ENCODE data around the gene NFIA. TPM values are rescaled to one million over a fixed set of nuclear protein-coding genes. Genes with fewer than 3 reads are reported as not detected.
A peak's percentile ranks its signal among the peaks of the same experiment; 100 is the strongest.

NFIA gene
- total and polyA plus RNA-seq, 9 of the 15 experiments (the other 6 are each of a cell fraction or from before 2014, with no cell fraction given): 5.3 to 24.9 (median 9.8) TPM

DNA sequence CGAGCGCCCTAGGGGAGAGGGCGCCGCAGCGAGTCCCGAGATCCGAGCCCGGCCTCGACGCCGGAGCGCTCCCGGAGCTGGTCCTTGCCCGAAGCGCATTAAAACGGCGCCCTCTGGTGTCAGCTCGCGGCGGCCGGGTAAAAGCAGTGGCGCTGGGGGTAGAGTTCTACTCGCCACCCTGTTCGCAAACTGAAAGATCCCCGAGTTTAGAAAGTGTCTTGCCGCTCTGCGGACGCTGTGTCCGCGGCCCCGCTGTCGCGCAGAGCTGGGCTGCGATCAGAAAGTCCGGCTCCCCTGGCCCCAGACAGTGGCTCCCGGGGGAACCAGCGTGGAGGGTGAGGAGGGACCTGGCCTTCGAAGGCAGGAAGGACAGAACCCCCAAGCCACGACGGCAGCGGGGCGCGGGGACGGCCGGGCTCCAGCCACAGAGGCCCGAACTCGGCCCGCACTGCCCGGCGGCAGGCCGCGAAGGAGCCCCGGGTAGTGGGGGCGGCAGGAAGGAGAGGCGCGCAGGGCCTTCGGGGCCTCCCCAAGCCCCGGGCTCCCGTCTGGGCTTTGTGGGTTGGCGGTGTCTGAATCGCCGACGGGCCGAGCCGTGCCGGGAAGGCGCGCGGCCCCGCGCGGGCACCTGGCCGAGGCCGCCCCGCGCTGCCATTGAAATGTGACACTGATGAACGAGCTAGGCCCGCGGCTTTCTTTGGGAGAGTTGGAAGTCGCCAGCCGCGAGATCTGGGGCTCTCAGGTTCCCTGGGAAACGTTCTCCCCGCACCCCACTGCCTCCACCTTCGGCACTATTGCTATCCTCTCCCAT lies 39.1 kb upstream of the NFIA start (continued):
- TF ChIP-seq, protein P1, sequence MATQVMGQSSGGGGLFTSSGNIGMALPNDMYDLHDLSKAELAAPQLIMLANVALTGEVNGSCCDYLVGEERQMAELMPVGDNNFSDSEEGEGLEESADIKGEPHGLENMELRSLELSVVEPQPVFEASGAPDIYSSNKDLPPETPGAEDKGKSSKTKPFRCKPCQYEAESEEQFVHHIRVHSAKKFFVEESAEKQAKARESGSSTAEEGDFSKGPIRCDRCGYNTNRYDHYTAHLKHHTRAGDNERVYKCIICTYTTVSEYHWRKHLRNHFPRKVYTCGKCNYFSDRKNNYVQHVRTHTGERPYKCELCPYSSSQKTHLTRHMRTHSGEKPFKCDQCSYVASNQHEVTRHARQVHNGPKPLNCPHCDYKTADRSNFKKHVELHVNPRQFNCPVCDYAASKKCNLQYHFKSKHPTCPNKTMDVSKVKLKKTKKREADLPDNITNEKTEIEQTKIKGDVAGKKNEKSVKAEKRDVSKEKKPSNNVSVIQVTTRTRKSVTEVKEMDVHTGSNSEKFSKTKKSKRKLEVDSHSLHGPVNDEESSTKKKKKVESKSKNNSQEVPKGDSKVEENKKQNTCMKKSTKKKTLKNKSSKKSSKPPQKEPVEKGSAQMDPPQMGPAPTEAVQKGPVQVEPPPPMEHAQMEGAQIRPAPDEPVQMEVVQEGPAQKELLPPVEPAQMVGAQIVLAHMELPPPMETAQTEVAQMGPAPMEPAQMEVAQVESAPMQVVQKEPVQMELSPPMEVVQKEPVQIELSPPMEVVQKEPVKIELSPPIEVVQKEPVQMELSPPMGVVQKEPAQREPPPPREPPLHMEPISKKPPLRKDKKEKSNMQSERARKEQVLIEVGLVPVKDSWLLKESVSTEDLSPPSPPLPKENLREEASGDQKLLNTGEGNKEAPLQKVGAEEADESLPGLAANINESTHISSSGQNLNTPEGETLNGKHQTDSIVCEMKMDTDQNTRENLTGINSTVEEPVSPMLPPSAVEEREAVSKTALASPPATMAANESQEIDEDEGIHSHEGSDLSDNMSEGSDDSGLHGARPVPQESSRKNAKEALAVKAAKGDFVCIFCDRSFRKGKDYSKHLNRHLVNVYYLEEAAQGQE (IDR thresholded peaks at IDR 0.05; ENCODE audit: borderline replicate concordance): peak; percentile 49; the same call in 1 of the 2 replicates
- TF ChIP-seq, protein P1 (CRISPR knock-in tag; IDR thresholded peaks at IDR 0.05; ENCODE audit: low read depth): no peak
- no peak for TF ChIP-seq CREB1 (IDR thresholded peaks at IDR 0.05)
- no peak for TF ChIP-seq CREB1 (CRISPR knock-in tag; IDR thresholded peaks at IDR 0.05)
- TF ChIP-seq SREBF1 (IDR thresholded peaks at IDR 0.05; ENCODE audit: borderline replicate concordance, low read depth, low read length): no peak
- no peak for TF ChIP-seq ZNF696 (CRISPR knock-in tag; conservative IDR thresholded peaks at IDR 0.05)
- TF ChIP-seq ERF (CRISPR knock-in tag; IDR thresholded peaks at IDR 0.05): no peak
- TF ChIP-seq TSC22D4 (tag; IDR thresholded peaks at IDR 0.05): no peak
- no peak for TF ChIP-seq ZNF239 (CRISPR knock-in tag; IDR thresholded peaks at IDR 0.05)
- 0 out of 3 replicates have a peak, but pooled peaks of 1 of the 2 experiments have one; percentile 29 for TF ChIP-seq CBX3 (IDR thresholded peaks at IDR 0.05; ENCODE audit: borderline replicate concordance in 1 of 2, low read length in 2 of 2)
- peak; percentile 32; the same call in 1 of the 2 replicates for TF ChIP-seq ATF3 (IDR thresholded peaks at IDR 0.05)
- no peak for TF ChIP-seq ATF3 (CRISPR knock-in tag; conservative IDR thresholded peaks at IDR 0.05)
- TF ChIP-seq, protein P2, sequence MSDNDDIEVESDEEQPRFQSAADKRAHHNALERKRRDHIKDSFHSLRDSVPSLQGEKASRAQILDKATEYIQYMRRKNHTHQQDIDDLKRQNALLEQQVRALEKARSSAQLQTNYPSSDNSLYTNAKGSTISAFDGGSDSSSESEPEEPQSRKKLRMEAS (CRISPR knock-in tag; IDR thresholded peaks at IDR 0.05): 0 out of 2 replicates have a peak, but pooled peaks have one; percentile 6
